HCT116 (cell line): ENCODE results near the gene STK32C. TPM values are rescaled to one million over a fixed set of nuclear protein-coding genes. Genes with fewer than 3 reads are reported as not detected.

Experiments
- ATAC-seq: fragments of 200-7000 bp; cut with Tn5 transposase; 2 replicates; pipeline ENCODE4 v1.9.1; 2020; ENCODE audit warnings: mild to moderate bottlenecking, moderate library complexity
- BruUV-seq: library from RNA; stranded (reverse); fragments of 400-500 nt; replicated peaks from 2 replicates; lab custom pipeline; 2021; lab: Mats Ljungman, UMichigan
- CTCF ChIA-PET: fragments of 300-600 bp; sonication (Branson Sonifier 250); formaldehyde crosslinking; loops from one replicate; lab custom pipeline; 2021; ENCODE audit warnings: antibody characterized with exemption; lab: Charles Lee
- POLR2A ChIA-PET: fragments of 300-600, 350-600 bp; sonication (Branson Sonifier 250); formaldehyde crosslinking; loops from one replicate; lab custom pipeline; 2021; ENCODE audit warnings: antibody characterized with exemption; lab: Charles Lee
- RAD21 ChIA-PET, 2 experiments: fragments of 300-600 bp; sonication (Branson Sonifier 250); formaldehyde crosslinking; loops; one replicate each; lab custom pipeline; 2023; ENCODE audit warnings: low total read pairs in 2 of 2; ENCODE audit not compliant: uncharacterized antibody in 2 of 2, unreplicated experiment in 2 of 2, low non-redundant PET in 1 of 2; lab: Charles Lee
- DNase-seq: peaks from one replicate; pipeline ENCODE4 v3.0.0-alpha.2; 2010; ENCODE audit warnings: low read depth, low spot score
- H2AFZ ChIP-seq: fragments of 200-600 bp; shearing (Covaris generic), sonication (generic); 2 replicates; pipeline ENCODE4 v1.6.1; 2017; ENCODE audit warnings: low read depth, mixed run types, mixed read lengths, antibody characterized with exemption, low read length; ENCODE audit not compliant: poor library complexity, severe bottlenecking
- H3K27ac ChIP-seq: 2 replicates; pipeline ENCODE4 v1.5.1; 2012; ENCODE audit warnings: low read depth, low read length
- H3K27me3 ChIP-seq: fragments of 200-600 bp; sonication (generic); 2 replicates; pipeline ENCODE4 v1.6.1; 2016; ENCODE audit warnings: mixed run types, low read length, mixed read lengths; ENCODE audit not compliant: insufficient read depth
- H3K36me3 ChIP-seq, 2 experiments: fragments of 200-500 bp in 1 of 2; fragments of 200-600 bp in 1 of 2; sonication (Bioruptor generic) in 1 of 2; sonication (generic) in 1 of 2; 2 replicates each; pipeline versions ENCODE4 v1.5.1 to v1.6.1; 2014 to 2016; ENCODE audit warnings: low read length in 2 of 2, inconsistent platforms in 1 of 2, mixed read lengths in 1 of 2, mixed run types in 1 of 2; ENCODE audit not compliant: insufficient read depth in 2 of 2, control insufficient read depth in 1 of 2
- H3K4me1 ChIP-seq, 2 experiments: fragments of 200-600 bp in 1 of 2; sonication (generic) in 1 of 2; 2 replicates each; pipeline versions ENCODE4 v1.5.1 to v1.6.1; 2012 to 2017; ENCODE audit warnings: low read length in 2 of 2, inconsistent platforms in 1 of 2, mild to moderate bottlenecking in 1 of 2, mixed read lengths in 1 of 2, mixed run types in 1 of 2, moderate library complexity in 1 of 2; ENCODE audit not compliant: insufficient read depth in 2 of 2, control insufficient read depth in 1 of 2
- H3K4me2 ChIP-seq: fragments of 200-600 bp; sonication (generic); 2 replicates; pipeline ENCODE4 v1.6.1; 2017; ENCODE audit warnings: mixed run types, low read length, mixed read lengths
- H3K4me3 ChIP-seq, 2 experiments: fragments of 200-600 bp in 1 of 2; sonication (generic) in 1 of 2; replicated peaks in 1 of 2; 2 replicates each; pipeline ENCODE4 v1.5.1; 2011 to 2016; ENCODE audit warnings: low read length in 2 of 2, control low read depth in 1 of 2, low read depth in 1 of 2, mild to moderate bottlenecking in 1 of 2, mixed read lengths in 1 of 2, mixed run types in 1 of 2
- H3K79me2 ChIP-seq: fragments of 200-600 bp; sonication (generic); 2 replicates; pipeline ENCODE4 v1.6.1; 2017; ENCODE audit warnings: mild to moderate bottlenecking, mixed run types, low read length, moderate library complexity, mixed read lengths; ENCODE audit not compliant: insufficient read depth
- H3K9ac ChIP-seq: fragments of 200-600 bp; sonication (generic); 2 replicates; pipeline ENCODE4 v1.6.1; 2016; ENCODE audit warnings: low read length, mixed read lengths
- H3K9me2 ChIP-seq: fragments of 200-600 bp; sonication (generic), shearing (Covaris generic); 2 replicates; pipeline ENCODE4 v1.6.1; 2017; ENCODE audit warnings: mixed run types, mild to moderate bottlenecking, moderate library complexity; ENCODE audit not compliant: insufficient read depth
- H3K9me3 ChIP-seq, 2 experiments: fragments of 200-500 bp in 1 of 2; fragments of 200-600 bp in 1 of 2; sonication (Bioruptor generic) in 1 of 2; sonication (generic) in 1 of 2; 2 replicates each; pipeline ENCODE4 v1.6.1; 2014 to 2017; ENCODE audit warnings: low read length in 2 of 2, mixed read lengths in 2 of 2, inconsistent platforms in 1 of 2, low read depth in 1 of 2, mild to moderate bottlenecking in 1 of 2, mixed run types in 1 of 2, moderate library complexity in 1 of 2; ENCODE audit not compliant: control insufficient read depth in 1 of 2, insufficient read depth in 1 of 2
- H4K20me1 ChIP-seq: fragments of 200-600 bp; sonication (generic), shearing (Covaris generic); 2 replicates; pipeline ENCODE4 v1.6.1; 2017; ENCODE audit warnings: mixed run types, mild to moderate bottlenecking, moderate library complexity; ENCODE audit not compliant: insufficient read depth
- ATF3 ChIP-seq: IDR thresholded peaks from 2 replicates; pipeline ENCODE4 v1.6.1; 2012
- CBX3 ChIP-seq: IDR thresholded peaks from 2 replicates; pipeline ENCODE4 v1.6.1; 2012; ENCODE audit warnings: low read depth
- CEBPB ChIP-seq: IDR thresholded peaks from 2 replicates; pipeline ENCODE4 v1.6.1; 2012; ENCODE audit warnings: low read depth
- CTCF ChIP-seq, 3 experiments: fragments of 200-600 bp in 1 of 3; sonication (generic) in 1 of 3; IDR thresholded peaks in 2 of 3; conservative IDR thresholded peaks in 1 of 3; 2 replicates each; pipeline ENCODE4 v1.5.1; 2012 to 2017; ENCODE audit warnings: low read depth in 2 of 3, low read length in 2 of 3, antibody characterized with exemption in 1 of 3, borderline replicate concordance in 1 of 3, control low read depth in 1 of 3, mild to moderate bottlenecking in 1 of 3, mixed read lengths in 1 of 3, mixed run types in 1 of 3, moderate library complexity in 1 of 3; ENCODE audit not compliant: insufficient read depth in 1 of 3
- ELF1 ChIP-seq: IDR thresholded peaks from 2 replicates; pipeline ENCODE4 v1.6.1; 2012; ENCODE audit warnings: low read depth, borderline replicate concordance
- FOSL1 ChIP-seq: IDR thresholded peaks from 2 replicates; pipeline ENCODE4 v1.6.1; 2012; ENCODE audit warnings: low read depth
- JUND ChIP-seq: IDR thresholded peaks from 2 replicates; pipeline ENCODE4 v1.6.1; 2012
- POLR2AphosphoS5 ChIP-seq: IDR thresholded peaks from 2 replicates; pipeline ENCODE4 v1.6.1; 2011; ENCODE audit warnings: mild to moderate bottlenecking, low read depth, low read length, moderate library complexity
- SP1 ChIP-seq: IDR thresholded peaks from 2 replicates; pipeline ENCODE4 v1.6.1; 2012; ENCODE audit warnings: low read depth
- TCF7L2 ChIP-seq: IDR thresholded peaks from 2 replicates; pipeline ENCODE4 v1.7.0; 2011; ENCODE audit warnings: borderline replicate concordance, inconsistent platforms; ENCODE audit not compliant: insufficient read depth, insufficient read length; ENCODE audit errors: extremely low read depth
- YY1 ChIP-seq: IDR thresholded peaks from 2 replicates; pipeline ENCODE4 v1.6.1; 2011; ENCODE audit warnings: low read length, low read depth, moderate library complexity, mild to moderate bottlenecking; ENCODE audit not compliant: insufficient replicate concordance; ENCODE audit errors: extremely low read depth
- ZFX ChIP-seq: fragments of 450-650 bp; IDR thresholded peaks from 2 replicates; pipeline ENCODE4 v1.6.1; 2017
- ZNF274 ChIP-seq: fragments of 200-500 bp; sonication (Bioruptor generic); IDR thresholded peaks from 2 replicates; pipeline ENCODE4 v1.6.1; 2014; ENCODE audit warnings: mild to moderate bottlenecking, low read depth, low read length, inconsistent platforms
- intact Hi-C: fragments of 100-400 bp; cut with micrococcal nuclease; formaldehyde crosslinking; loops from 2 replicates; pipeline ENCODE4 v1.10.0; 2022
- total RNA-seq: library from RNA; stranded (reverse); gene quantifications from one replicate; pipeline ENCODE4 v1.2.1, GENCODE V29; 2021; ENCODE audit not compliant: unreplicated experiment
- TF ChIP-seq, protein P1 (sequence below): IDR thresholded peaks from 2 replicates; pipeline ENCODE4 v1.6.1; 2011; ENCODE audit warnings: mild to moderate bottlenecking, low read length, moderate library complexity; ENCODE audit not compliant: insufficient replicate concordance; ENCODE audit errors: extremely low read depth
- TF ChIP-seq, protein P2 (sequence below): IDR thresholded peaks from 2 replicates; pipeline ENCODE4 v1.6.1; 2012

STK32C gene
- total RNA-seq, 1 experiment from 2014 or later = 29.7 TPM

GRCh38 chr10:132321726-132322125 lies 14.0 kb upstream of the STK32C start (continued):
- TF ChIP-seq, protein P1, sequence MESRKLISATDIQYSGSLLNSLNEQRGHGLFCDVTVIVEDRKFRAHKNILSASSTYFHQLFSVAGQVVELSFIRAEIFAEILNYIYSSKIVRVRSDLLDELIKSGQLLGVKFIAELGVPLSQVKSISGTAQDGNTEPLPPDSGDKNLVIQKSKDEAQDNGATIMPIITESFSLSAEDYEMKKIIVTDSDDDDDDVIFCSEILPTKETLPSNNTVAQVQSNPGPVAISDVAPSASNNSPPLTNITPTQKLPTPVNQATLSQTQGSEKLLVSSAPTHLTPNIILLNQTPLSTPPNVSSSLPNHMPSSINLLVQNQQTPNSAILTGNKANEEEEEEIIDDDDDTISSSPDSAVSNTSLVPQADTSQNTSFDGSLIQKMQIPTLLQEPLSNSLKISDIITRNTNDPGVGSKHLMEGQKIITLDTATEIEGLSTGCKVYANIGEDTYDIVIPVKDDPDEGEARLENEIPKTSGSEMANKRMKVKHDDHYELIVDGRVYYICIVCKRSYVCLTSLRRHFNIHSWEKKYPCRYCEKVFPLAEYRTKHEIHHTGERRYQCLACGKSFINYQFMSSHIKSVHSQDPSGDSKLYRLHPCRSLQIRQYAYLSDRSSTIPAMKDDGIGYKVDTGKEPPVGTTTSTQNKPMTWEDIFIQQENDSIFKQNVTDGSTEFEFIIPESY = no peak
- no peak for TF ChIP-seq POLR2AphosphoS5

DNA sequence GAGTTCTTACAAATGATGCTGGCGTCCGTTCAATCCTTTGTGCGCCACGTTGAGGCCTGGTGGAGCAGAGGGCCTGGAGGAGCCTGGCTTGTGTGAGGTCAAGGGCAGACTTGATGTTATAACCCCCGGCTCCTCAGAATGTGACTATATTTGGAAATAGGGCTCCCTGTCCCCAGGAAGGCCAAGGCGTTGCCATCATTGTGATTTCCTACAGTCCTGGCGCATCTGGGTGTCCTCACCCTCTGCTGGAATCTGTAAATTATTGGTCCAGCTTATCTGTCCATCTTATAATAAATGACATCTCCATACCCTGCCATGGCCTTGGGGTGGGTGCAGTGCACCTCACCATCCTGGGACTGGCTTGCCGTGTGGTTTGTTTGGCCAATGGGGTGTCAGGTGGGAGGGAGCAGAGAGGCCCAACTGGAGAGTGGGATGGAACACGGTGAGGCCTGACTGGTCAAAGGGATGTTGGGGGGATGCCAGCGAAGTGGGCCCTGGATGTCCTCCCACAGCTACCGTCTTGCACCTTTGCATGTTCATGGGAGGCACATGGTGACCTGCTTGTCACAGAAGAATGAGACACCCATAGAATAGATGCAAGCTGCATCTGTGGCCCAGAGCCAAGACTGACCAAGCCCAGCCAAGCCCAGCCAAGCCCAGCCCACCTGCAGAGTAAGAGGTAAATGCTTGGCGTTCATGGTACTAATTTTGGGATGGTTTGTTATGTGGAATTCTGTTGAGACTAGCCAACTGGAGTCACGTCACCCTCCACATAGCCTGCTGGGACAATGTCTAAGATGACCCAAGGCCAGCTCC lies 13.1 kb upstream of the STK32C start:
- peak overlapping the region; percentile 67 for H3K4me2 ChIP-seq
- no peaks in the 10 kb centered on the region for H3K36me3 ChIP-seq
- ChIA-PET POLR2A (no interaction called here), RAD21 (interaction anchor here in 1 of 2 experiments (0.6 kb wide), 1 partner anchor 13 kb away, joined by 4 read pairs; the partner anchor contains the start of gene STK32C), CTCF (no interaction called here)
- DNase-seq (no peak), ATAC-seq (peak; percentile 17; the same call in 1 of the 2 replicates)
- H3K79me2 ChIP-seq = no peaks in the 10 kb centered on the region
- no peak overlapping the region for H2AFZ ChIP-seq
- H3K4me1 ChIP-seq = peaks cover 15 to 32% of the 10 kb centered on the region in 2 experiments
- no peak overlapping the region for H3K4me3 ChIP-seq
- no peaks in the 10 kb centered on the region for H3K9me2 ChIP-seq
- intact Hi-C loops = no loop called here
- H3K9ac ChIP-seq = no peak overlapping the region
- no peaks in the 10 kb centered on the region for H3K9me3 ChIP-seq
- H3K27ac ChIP-seq = peak overlapping the region; percentile 16; the same call in 1 of the 2 replicates
- H4K20me1 ChIP-seq = no peaks in the 10 kb centered on the region
- no TSS peak for BruUV-seq
- no peaks in the 10 kb centered on the region for H3K27me3 ChIP-seq
- TF ChIP-seq ZFX = no peak
- TF ChIP-seq, protein P2, sequence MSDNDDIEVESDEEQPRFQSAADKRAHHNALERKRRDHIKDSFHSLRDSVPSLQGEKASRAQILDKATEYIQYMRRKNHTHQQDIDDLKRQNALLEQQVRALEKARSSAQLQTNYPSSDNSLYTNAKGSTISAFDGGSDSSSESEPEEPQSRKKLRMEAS = no peak
- no peak for TF ChIP-seq ATF3
- TF ChIP-seq CBX3 = no peak
- TF ChIP-seq YY1 = no peak
- TF ChIP-seq JUND = no peak
- TF ChIP-seq ZNF274 = no peak
- TF ChIP-seq ELF1 = no peak
- TF ChIP-seq, protein P1 = no peak
- TF ChIP-seq FOSL1 = no peak
- TF ChIP-seq TCF7L2 = no peak
- TF ChIP-seq CTCF (IDR thresholded peaks at IDR 0.05 in 2 of 3, conservative IDR thresholded peaks at IDR 0.05 in 1 of 3; ENCODE audit: borderline replicate concordance in 1 of 3, insufficient read depth in 1 of 3, low read depth in 2 of 3, low read length in 2 of 3) = no peak
- no peak for TF ChIP-seq SP1
- no peak for TF ChIP-seq CEBPB
